Natural killer cell (primary cell): Measurements from ENCODE around the gene EGFR. TPM values are rescaled to one million over a fixed set of nuclear protein-coding genes. Genes with fewer than 3 reads are reported as not detected.

ENCODE experiments used
- ATAC-seq, 3 donors: fragments of 150-1000 bp in 2 of 3; fragments of 200-7000 bp in 1 of 3; cut with Tn5 transposase; 1 replicate in 1 of 3; 2 replicates in 2 of 3; pipeline ENCODE4 v1.10.0; 2021; ENCODE audit warnings: mild to moderate bottlenecking in 2 of 3, moderate library complexity in 2 of 3
- DNase-seq, 2 donors: peaks; one replicate each; pipeline versions ENCODE4 v3.0.0 to v3.0.0-alpha.2; 2013 to 2021; ENCODE audit warnings: mixed read lengths in 1 of 2
- H3K27ac ChIP-seq: one replicate; pipeline ENCODE4 v1.5.1; 2013; ENCODE audit warnings: mild to moderate bottlenecking, low read length
- H3K27me3 ChIP-seq: one replicate; pipeline ENCODE4 v1.6.1; 2013; ENCODE audit warnings: low read length; ENCODE audit not compliant: control insufficient read depth, insufficient read depth
- H3K36me3 ChIP-seq: one replicate; pipeline ENCODE4 v1.6.1; 2013; ENCODE audit warnings: low read length; ENCODE audit not compliant: control insufficient read depth, insufficient read depth
- H3K4me1 ChIP-seq: one replicate; pipeline ENCODE4 v1.6.1; 2013; ENCODE audit warnings: low read length; ENCODE audit not compliant: control insufficient read depth, insufficient read depth
- H3K4me3 ChIP-seq: one replicate; pipeline ENCODE4 v1.5.1; 2013; ENCODE audit warnings: low read length
- H3K9me3 ChIP-seq: one replicate; pipeline ENCODE4 v1.6.1; 2013; ENCODE audit warnings: low read length; ENCODE audit not compliant: control insufficient read depth, insufficient read depth
- H3K27ac Mint-ChIP-seq, 2 donors: one replicate each; pipeline ENCODE4 v1.8.0; 2022; ENCODE audit warnings: mild to moderate bottlenecking in 2 of 2, mixed read lengths in 2 of 2, moderate library complexity in 1 of 2
- H3K27me3 Mint-ChIP-seq, 2 donors: one replicate each; pipeline ENCODE4 v1.8.0; 2022; ENCODE audit warnings: low read depth in 2 of 2, mixed read lengths in 2 of 2
- H3K36me3 Mint-ChIP-seq: one replicate; pipeline ENCODE4 v1.8.0; 2022; ENCODE audit warnings: mixed read lengths
- H3K4me1 Mint-ChIP-seq, 2 donors: one replicate each; pipeline ENCODE4 v1.8.0; 2022; ENCODE audit warnings: mixed read lengths in 2 of 2
- H3K4me3 Mint-ChIP-seq: one replicate; pipeline ENCODE4 v1.8.0; 2022; ENCODE audit warnings: mild to moderate bottlenecking, moderate library complexity, mixed read lengths
- H3K9me3 Mint-ChIP-seq, 2 donors: one replicate each; pipeline ENCODE4 v1.8.0; 2022; ENCODE audit warnings: mixed read lengths in 2 of 2
- WGBS: methylation state at CpG from one replicate; pipeline ENCODE4 v1.1.7; 2013; ENCODE audit warnings: missing lambda C conversion rate; ENCODE audit not compliant: insufficient coverage; 5-methylcytosine and 5-hydroxymethylcytosine counted together
- intact Hi-C: fragments of 100-400 bp; cut with micrococcal nuclease; formaldehyde crosslinking; loops from one replicate; pipeline ENCODE4 v1.14.2; 2022
- total RNA-seq, 4 donors: library from RNA; stranded (reverse); fragments of 120-200 nt in 1 of 4; gene quantifications; one replicate each; pipeline versions ENCODE4 v1.2.3 to v1.2.4, GENCODE V29; 2013 to 2022
- TF ChIP-seq, protein P1 (sequence below): fragments of 200-600 bp; IDR thresholded peaks from one replicate; pipeline ENCODE4 v1.8.0; 2022; ENCODE audit warnings: antibody characterized with exemption

Gene EGFR
- total RNA-seq, 3 donors from 2014 or later (not counting 1 experiment from before 2014, with no cell fraction given): not detected

GRCh38 chr7:55193245-55193644 is 174.4 kb downstream of the EGFR start:
- 92% methylated on average over 9 of the region's 9 CpGs for WGBS
- Mint-ChIP-seq H3K9me3 (no peaks in the 10 kb centered on the region), H3K4me3 (no peak overlapping the region), H3K27ac (no peak overlapping the region), H3K4me1 (no peaks in the 10 kb centered on the region), H3K36me3 (no peaks in the 10 kb centered on the region), H3K27me3 (peaks cover 15 to 18% of the 10 kb centered on the region in 2 donors)
- Histone ChIP-seq H3K9me3 (no peaks in the 10 kb centered on the region), H3K27me3 (no peaks in the 10 kb centered on the region), H3K27ac (no peak overlapping the region), H3K4me1 (no peaks in the 10 kb centered on the region), H3K4me3 (no peak overlapping the region), H3K36me3 (no peaks in the 10 kb centered on the region)
- DNase-seq (no peak), ATAC-seq (no peak)
- TF ChIP-seq, protein P1, sequence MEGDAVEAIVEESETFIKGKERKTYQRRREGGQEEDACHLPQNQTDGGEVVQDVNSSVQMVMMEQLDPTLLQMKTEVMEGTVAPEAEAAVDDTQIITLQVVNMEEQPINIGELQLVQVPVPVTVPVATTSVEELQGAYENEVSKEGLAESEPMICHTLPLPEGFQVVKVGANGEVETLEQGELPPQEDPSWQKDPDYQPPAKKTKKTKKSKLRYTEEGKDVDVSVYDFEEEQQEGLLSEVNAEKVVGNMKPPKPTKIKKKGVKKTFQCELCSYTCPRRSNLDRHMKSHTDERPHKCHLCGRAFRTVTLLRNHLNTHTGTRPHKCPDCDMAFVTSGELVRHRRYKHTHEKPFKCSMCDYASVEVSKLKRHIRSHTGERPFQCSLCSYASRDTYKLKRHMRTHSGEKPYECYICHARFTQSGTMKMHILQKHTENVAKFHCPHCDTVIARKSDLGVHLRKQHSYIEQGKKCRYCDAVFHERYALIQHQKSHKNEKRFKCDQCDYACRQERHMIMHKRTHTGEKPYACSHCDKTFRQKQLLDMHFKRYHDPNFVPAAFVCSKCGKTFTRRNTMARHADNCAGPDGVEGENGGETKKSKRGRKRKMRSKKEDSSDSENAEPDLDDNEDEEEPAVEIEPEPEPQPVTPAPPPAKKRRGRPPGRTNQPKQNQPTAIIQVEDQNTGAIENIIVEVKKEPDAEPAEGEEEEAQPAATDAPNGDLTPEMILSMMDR: no peak
- intact Hi-C loops: no loop called here

DNA sequence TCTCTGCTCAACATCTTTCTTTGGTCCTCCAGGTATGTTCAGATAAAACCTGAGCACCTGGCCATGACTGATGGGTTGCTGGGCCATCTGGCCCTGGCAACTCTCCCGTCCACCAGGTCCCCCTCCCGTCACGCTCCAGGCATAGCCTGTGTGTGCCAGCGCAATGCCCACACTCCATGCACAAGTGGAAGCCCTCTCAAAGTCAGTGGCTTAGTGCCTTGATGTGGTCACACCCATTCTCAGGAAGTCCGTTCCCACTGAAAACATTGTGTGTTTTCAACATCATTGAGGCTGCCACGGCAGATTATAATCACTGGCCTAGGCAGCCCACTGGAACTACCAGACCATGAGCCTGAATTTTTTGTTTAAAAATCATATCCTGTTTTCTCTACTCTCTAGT is 175.7 kb downstream of the EGFR start:
- DNase-seq (no peak), ATAC-seq (no peak)
- TF ChIP-seq, protein P1: no peak
- Mint-ChIP-seq H3K27ac (no peak overlapping the region), H3K36me3 (no peaks in the 10 kb centered on the region), H3K27me3 (peaks cover 15 to 18% of the 10 kb centered on the region in 2 donors), H3K9me3 (no peaks in the 10 kb centered on the region), H3K4me3 (no peak overlapping the region), H3K4me1 (no peaks in the 10 kb centered on the region)
- no peak overlapping the region for H3K27ac ChIP-seq
- no peaks in the 10 kb centered on the region for H3K4me1 ChIP-seq
- no peaks in the 10 kb centered on the region for H3K36me3 ChIP-seq
- H3K9me3 ChIP-seq: no peaks in the 10 kb centered on the region
- 89% methylated on average over 6 of the region's 6 CpGs for WGBS
- no peaks in the 10 kb centered on the region for H3K27me3 ChIP-seq
- intact Hi-C loops: no loop called here
- H3K4me3 ChIP-seq: no peak overlapping the region

GRCh38 chr7:55198634-55199392 is 180.0 kb downstream of the EGFR start:
- 85% methylated on average over 7 of the region's 8 CpGs for WGBS
- Mint-ChIP-seq H3K4me1 (no peaks in the 10 kb centered on the region), H3K9me3 (no peaks in the 10 kb centered on the region), H3K27me3 (peaks cover 15% of the 10 kb centered on the region in 2 donors), H3K4me3 (no peak overlapping the region), H3K36me3 (no peaks in the 10 kb centered on the region), H3K27ac (no peak overlapping the region)
- ATAC-seq: no peak
- Histone ChIP-seq H3K27ac (no peak overlapping the region), H3K4me3 (no peak overlapping the region), H3K27me3 (no peaks in the 10 kb centered on the region), H3K36me3 (no peaks in the 10 kb centered on the region), H3K9me3 (no peaks in the 10 kb centered on the region), H3K4me1 (peaks cover 5% of the 10 kb centered on the region)
- DNase-seq: no peak
- intact Hi-C loops: no loop called here
- TF ChIP-seq, protein P1: no peak

GRCh38 chr7:55199418-55199817 is 180.6 kb downstream of the EGFR start:
- Mint-ChIP-seq H3K9me3 (no peaks in the 10 kb centered on the region), H3K4me1 (no peaks in the 10 kb centered on the region), H3K27me3 (peaks cover 15% of the 10 kb centered on the region in 2 donors), H3K4me3 (no peak overlapping the region), H3K36me3 (no peaks in the 10 kb centered on the region), H3K27ac (no peak overlapping the region)
- Histone ChIP-seq H3K4me1 (peaks cover 5% of the 10 kb centered on the region), H3K9me3 (no peaks in the 10 kb centered on the region), H3K27ac (no peak overlapping the region), H3K36me3 (no peaks in the 10 kb centered on the region), H3K4me3 (no peak overlapping the region), H3K27me3 (no peaks in the 10 kb centered on the region)
- WGBS: 77% methylated on average over 1 of the region's 1 CpG
- ATAC-seq: no peak
- DNase-seq: no peak
- intact Hi-C loops: no loop called here
- TF ChIP-seq, protein P1: no peak
